ENCODE data around the gene TMEM229B. TPM values are rescaled to one million over a fixed set of nuclear protein-coding genes. Genes with fewer than 3 reads are reported as not detected.
A peak's percentile ranks its signal among the peaks of the same experiment; 100 is the strongest.

Gene TMEM229B
- polyA plus RNA-seq, 4 donors: 6.5 to 27.5 (median 11.4) TPM

- H3K36me3 ChIP-seq (ENCODE audit: control insufficient read depth in 3 of 3, insufficient read depth in 2 of 3, low read depth in 1 of 3, low read length in 3 of 3): no peaks in the 10 kb centered on the region
- no peak overlapping the region for H3K4me3 ChIP-seq (ENCODE audit: low read depth in 1 of 3, low read length in 3 of 3)
- WGBS, 3 donors: 89 to 97% (median 91%) methylated on average over 1 of the region's 1 CpG
- H3K27ac ChIP-seq (ENCODE audit: low read depth in 1 of 3, low read length in 2 of 3): no peak overlapping the region
- H3K27me3 ChIP-seq (ENCODE audit: control insufficient read depth in 3 of 3, insufficient read depth in 3 of 3, low read length in 3 of 3): peaks cover 0 to 2% (median 0%) of the 10 kb centered on the region in 3 donors
- H3K9me3 ChIP-seq (ENCODE audit: control insufficient read depth in 2 of 2, insufficient read depth in 1 of 2, low read depth in 1 of 2, low read length in 1 of 2): no peaks in the 10 kb centered on the region
- FAIRE-seq (no peak), DNase-seq (no peak)
- no peaks in the 10 kb centered on the region for H3K4me1 ChIP-seq (ENCODE audit: control insufficient read depth in 3 of 3, insufficient read depth in 2 of 3, low read depth in 1 of 3, low read length in 2 of 3)
Measured at GRCh38 chr14:67520482-67520881, 32.0 kb upstream of the TMEM229B start.

GRCh38 chr14:67519406-67519805, 30.9 kb upstream of the TMEM229B start:
- Histone ChIP-seq H3K9me3 (ENCODE audit: control insufficient read depth in 2 of 2, insufficient read depth in 1 of 2, low read depth in 1 of 2, low read length in 1 of 2) (no peaks in the 10 kb centered on the region), H3K36me3 (ENCODE audit: control insufficient read depth in 3 of 3, insufficient read depth in 2 of 3, low read depth in 1 of 3, low read length in 3 of 3) (no peaks in the 10 kb centered on the region), H3K4me1 (ENCODE audit: control insufficient read depth in 3 of 3, insufficient read depth in 2 of 3, low read depth in 1 of 3, low read length in 2 of 3) (peaks cover 0 to 1% (median 0%) of the 10 kb centered on the region in 3 donors), H3K27me3 (ENCODE audit: control insufficient read depth in 3 of 3, insufficient read depth in 3 of 3, low read length in 3 of 3) (peaks cover 0 to 2% (median 0%) of the 10 kb centered on the region in 3 donors), H3K27ac (ENCODE audit: low read depth in 1 of 3, low read length in 2 of 3) (no peak overlapping the region), H3K4me3 (ENCODE audit: low read depth in 1 of 3, low read length in 3 of 3) (no peak overlapping the region)
- DNase-seq: no peak
- FAIRE-seq: no peak
- 81 to 89% (median 88%) methylated on average over 5 of the region's 5 CpGs for WGBS, 3 donors

GRCh38 chr14:67517083-67517482, 28.6 kb upstream of the TMEM229B start:
- H3K36me3 ChIP-seq (ENCODE audit: control insufficient read depth in 3 of 3, insufficient read depth in 2 of 3, low read depth in 1 of 3, low read length in 3 of 3): no peaks in the 10 kb centered on the region
- no peak overlapping the region for H3K27ac ChIP-seq (ENCODE audit: low read depth in 1 of 3, low read length in 2 of 3)
- peaks cover 0 to 2% (median 0%) of the 10 kb centered on the region in 3 donors for H3K27me3 ChIP-seq (ENCODE audit: control insufficient read depth in 3 of 3, insufficient read depth in 3 of 3, low read length in 3 of 3)
- H3K9me3 ChIP-seq (ENCODE audit: control insufficient read depth in 2 of 2, insufficient read depth in 1 of 2, low read depth in 1 of 2, low read length in 1 of 2): no peaks in the 10 kb centered on the region
- no peak overlapping the region for H3K4me3 ChIP-seq (ENCODE audit: low read depth in 1 of 3, low read length in 3 of 3)
- peaks cover 0 to 23% (median 2%) of the 10 kb centered on the region in 3 donors for H3K4me1 ChIP-seq (ENCODE audit: control insufficient read depth in 3 of 3, insufficient read depth in 2 of 3, low read depth in 1 of 3, low read length in 2 of 3)
- FAIRE-seq (no peak), DNase-seq (peak in 1 of 2 donors; percentile 39)
- 23 to 48% (median 27%) methylated on average over 12 of the region's 12 CpGs for WGBS, 3 donors

GRCh38 chr14:67516676-67517075, 28.2 kb upstream of the TMEM229B start:
- WGBS, 3 donors: 43 to 52% (median 43%) methylated on average over 2 of the region's 2 CpGs
- Histone ChIP-seq H3K36me3 (ENCODE audit: control insufficient read depth in 3 of 3, insufficient read depth in 2 of 3, low read depth in 1 of 3, low read length in 3 of 3) (no peaks in the 10 kb centered on the region), H3K4me3 (ENCODE audit: low read depth in 1 of 3, low read length in 3 of 3) (no peak overlapping the region), H3K27me3 (ENCODE audit: control insufficient read depth in 3 of 3, insufficient read depth in 3 of 3, low read length in 3 of 3) (peaks cover 0 to 2% (median 0%) of the 10 kb centered on the region in 3 donors), H3K4me1 (ENCODE audit: control insufficient read depth in 3 of 3, insufficient read depth in 2 of 3, low read depth in 1 of 3, low read length in 2 of 3) (peaks cover 0 to 23% (median 2%) of the 10 kb centered on the region in 3 donors), H3K27ac (ENCODE audit: low read depth in 1 of 3, low read length in 2 of 3) (no peak overlapping the region), H3K9me3 (ENCODE audit: control insufficient read depth in 2 of 2, insufficient read depth in 1 of 2, low read depth in 1 of 2, low read length in 1 of 2) (no peaks in the 10 kb centered on the region)
- no peak for DNase-seq
- FAIRE-seq: no peak

GRCh38 chr14:67515386-67516079, 27.0 kb upstream of the TMEM229B start:
- peaks cover 0 to 23% (median 2%) of the 10 kb centered on the region in 3 donors for H3K4me1 ChIP-seq (ENCODE audit: control insufficient read depth in 3 of 3, insufficient read depth in 2 of 3, low read depth in 1 of 3, low read length in 2 of 3)
- DNase-seq: peak in 1 of 2 donors; percentile 40
- H3K4me3 ChIP-seq (ENCODE audit: low read depth in 1 of 3, low read length in 3 of 3): peak overlapping the region; percentile 15 to 95 (median 66)
- H3K27me3 ChIP-seq (ENCODE audit: control insufficient read depth in 3 of 3, insufficient read depth in 3 of 3, low read length in 3 of 3): peaks cover 0 to 2% (median 0%) of the 10 kb centered on the region in 3 donors
- H3K36me3 ChIP-seq (ENCODE audit: control insufficient read depth in 3 of 3, insufficient read depth in 2 of 3, low read depth in 1 of 3, low read length in 3 of 3): no peaks in the 10 kb centered on the region
- no peak for FAIRE-seq
- peak overlapping the region in 1 of 3 donors; percentile 57 for H3K27ac ChIP-seq (ENCODE audit: low read depth in 1 of 3, low read length in 2 of 3)
- no peaks in the 10 kb centered on the region for H3K9me3 ChIP-seq (ENCODE audit: control insufficient read depth in 2 of 2, insufficient read depth in 1 of 2, low read depth in 1 of 2, low read length in 1 of 2)
- WGBS, 3 donors: 4 to 6% (median 6%) methylated on average over 34 to 45 of the region's 45 CpGs

- H3K27ac ChIP-seq (ENCODE audit: low read depth in 1 of 3, low read length in 2 of 3): peak overlapping the region; percentile 57 to 93 (median 71)
- H3K36me3 ChIP-seq (ENCODE audit: control insufficient read depth in 3 of 3, insufficient read depth in 2 of 3, low read depth in 1 of 3, low read length in 3 of 3): no peaks in the 10 kb centered on the region
- peak overlapping the region; percentile 65 to 95 (median 66) for H3K4me3 ChIP-seq (ENCODE audit: low read depth in 1 of 3, low read length in 3 of 3)
- FAIRE-seq (no peak), DNase-seq (peak; percentile 74 to 85)
- no peaks in the 10 kb centered on the region for H3K9me3 ChIP-seq (ENCODE audit: control insufficient read depth in 2 of 2, insufficient read depth in 1 of 2, low read depth in 1 of 2, low read length in 1 of 2)
- 0 to 1% (median 0%) methylated on average over 32 to 75 of the region's 75 CpGs for WGBS, 3 donors
- peaks cover 0 to 23% (median 2%) of the 10 kb centered on the region in 3 donors for H3K4me1 ChIP-seq (ENCODE audit: control insufficient read depth in 3 of 3, insufficient read depth in 2 of 3, low read depth in 1 of 3, low read length in 2 of 3)
- peaks cover 0 to 2% (median 0%) of the 10 kb centered on the region in 3 donors for H3K27me3 ChIP-seq (ENCODE audit: control insufficient read depth in 3 of 3, insufficient read depth in 3 of 3, low read length in 3 of 3)
Measured at GRCh38 chr14:67514650-67515385, 26.3 kb upstream of the TMEM229B start.

GRCh38 chr14:67514203-67514607, 25.7 kb upstream of the TMEM229B start:
- Histone ChIP-seq H3K27ac (ENCODE audit: low read depth in 1 of 3, low read length in 2 of 3) (peak overlapping the region; percentile 27 to 93 (median 71)), H3K4me3 (ENCODE audit: low read depth in 1 of 3, low read length in 3 of 3) (peak overlapping the region in 2 of 3 donors; percentile 65 to 95), H3K27me3 (ENCODE audit: control insufficient read depth in 3 of 3, insufficient read depth in 3 of 3, low read length in 3 of 3) (peaks cover 0 to under 1% (median 0%) of the 10 kb centered on the region in 3 donors), H3K36me3 (ENCODE audit: control insufficient read depth in 3 of 3, insufficient read depth in 2 of 3, low read depth in 1 of 3, low read length in 3 of 3) (no peaks in the 10 kb centered on the region), H3K9me3 (ENCODE audit: control insufficient read depth in 2 of 2, insufficient read depth in 1 of 2, low read depth in 1 of 2, low read length in 1 of 2) (no peaks in the 10 kb centered on the region), H3K4me1 (ENCODE audit: control insufficient read depth in 3 of 3, insufficient read depth in 2 of 3, low read depth in 1 of 3, low read length in 2 of 3) (peaks cover 0 to 23% (median 2%) of the 10 kb centered on the region in 3 donors)
- peak in 1 of 2 donors; percentile 30 for DNase-seq
- WGBS, 3 donors: 9 to 40% (median 24%) methylated on average over 6 to 9 of the region's 9 CpGs
- FAIRE-seq: no peak

- H3K27me3 ChIP-seq (ENCODE audit: control insufficient read depth in 3 of 3, insufficient read depth in 3 of 3, low read length in 3 of 3): no peaks in the 10 kb centered on the region
- peaks cover 0 to 23% (median 2%) of the 10 kb centered on the region in 3 donors for H3K4me1 ChIP-seq (ENCODE audit: control insufficient read depth in 3 of 3, insufficient read depth in 2 of 3, low read depth in 1 of 3, low read length in 2 of 3)
- 65 to 79% (median 73%) methylated on average over 1 of the region's 1 CpG for WGBS, 3 donors
- peak; percentile 61 to 85 for DNase-seq
- H3K9me3 ChIP-seq (ENCODE audit: control insufficient read depth in 2 of 2, insufficient read depth in 1 of 2, low read depth in 1 of 2, low read length in 1 of 2): no peaks in the 10 kb centered on the region
- peak overlapping the region in 1 of 3 donors; percentile 65 for H3K4me3 ChIP-seq (ENCODE audit: low read depth in 1 of 3, low read length in 3 of 3)
- no peaks in the 10 kb centered on the region for H3K36me3 ChIP-seq (ENCODE audit: control insufficient read depth in 3 of 3, insufficient read depth in 2 of 3, low read depth in 1 of 3, low read length in 3 of 3)
- no peak for FAIRE-seq
- peak overlapping the region; percentile 45 to 93 (median 71) for H3K27ac ChIP-seq (ENCODE audit: low read depth in 1 of 3, low read length in 2 of 3)
Measured at GRCh38 chr14:67513631-67514108, 25.1 kb upstream of the TMEM229B start.

Data from small intestine (tissue), 7 donors.